ENCODE results near the gene TOLLIP.
"Not testable (repeated sequence)": the region's sequence is repeated elsewhere in the genome, so short reads cannot be mapped to it uniquely, and the experiment has no call there.

The TOLLIP gene

DNA sequence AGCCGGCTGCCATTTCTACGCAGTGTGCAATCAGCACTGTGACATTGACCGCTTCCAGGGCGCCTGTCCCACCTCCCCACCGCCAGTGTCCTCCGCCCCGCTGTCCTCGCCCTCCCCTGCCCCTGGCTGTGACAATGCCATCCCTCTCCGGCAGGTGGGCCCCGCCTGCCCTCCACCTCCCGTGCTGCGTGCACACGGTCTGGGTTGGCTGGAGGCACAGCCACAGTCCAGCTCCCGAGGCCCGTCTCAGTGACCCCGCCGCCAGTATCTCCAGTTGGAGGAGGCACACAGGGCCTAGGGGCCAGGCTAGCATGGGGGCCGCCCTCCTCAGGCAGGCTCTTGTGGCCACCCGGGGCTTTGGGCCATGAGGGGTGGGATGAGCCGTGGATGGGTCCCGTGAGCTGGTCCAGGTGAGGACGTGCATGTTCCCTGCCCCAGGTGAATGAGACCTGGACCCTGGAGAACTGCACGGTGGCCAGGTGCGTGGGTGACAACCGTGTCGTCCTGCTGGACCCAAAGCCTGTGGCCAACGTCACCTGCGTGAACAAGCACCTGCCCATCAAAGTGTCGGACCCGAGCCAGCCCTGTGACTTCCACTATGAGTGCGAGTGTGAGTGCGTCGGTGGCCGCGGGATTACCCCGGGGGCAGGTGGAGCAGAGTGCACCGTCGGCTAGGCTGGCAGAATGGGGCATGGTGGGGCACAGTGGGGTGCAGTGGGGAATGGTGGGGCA is 56.9 kb downstream of the TOLLIP start:
- in situ Hi-C loops (cut with MboI; ENCODE audit: low sequenced_read_pairs), result no loop called here

DNA sequence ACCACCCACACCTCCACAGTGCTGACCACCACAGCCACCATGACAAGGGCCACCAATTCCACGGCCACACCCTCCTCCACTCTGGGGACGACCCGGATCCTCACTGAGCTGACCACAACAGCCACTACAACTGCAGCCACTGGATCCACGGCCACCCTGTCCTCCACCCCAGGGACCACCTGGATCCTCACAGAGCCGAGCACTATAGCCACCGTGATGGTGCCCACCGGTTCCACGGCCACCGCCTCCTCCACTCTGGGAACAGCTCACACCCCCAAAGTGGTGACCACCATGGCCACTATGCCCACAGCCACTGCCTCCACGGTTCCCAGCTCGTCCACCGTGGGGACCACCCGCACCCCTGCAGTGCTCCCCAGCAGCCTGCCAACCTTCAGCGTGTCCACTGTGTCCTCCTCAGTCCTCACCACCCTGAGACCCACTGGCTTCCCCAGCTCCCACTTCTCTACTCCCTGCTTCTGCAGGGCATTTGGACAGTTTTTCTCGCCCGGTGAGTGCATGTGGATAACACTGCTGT is 58.1 kb downstream of the TOLLIP start:
- in situ Hi-C loops (cut with MboI; ENCODE audit: low sequenced_read_pairs), result no loop called here

DNA sequence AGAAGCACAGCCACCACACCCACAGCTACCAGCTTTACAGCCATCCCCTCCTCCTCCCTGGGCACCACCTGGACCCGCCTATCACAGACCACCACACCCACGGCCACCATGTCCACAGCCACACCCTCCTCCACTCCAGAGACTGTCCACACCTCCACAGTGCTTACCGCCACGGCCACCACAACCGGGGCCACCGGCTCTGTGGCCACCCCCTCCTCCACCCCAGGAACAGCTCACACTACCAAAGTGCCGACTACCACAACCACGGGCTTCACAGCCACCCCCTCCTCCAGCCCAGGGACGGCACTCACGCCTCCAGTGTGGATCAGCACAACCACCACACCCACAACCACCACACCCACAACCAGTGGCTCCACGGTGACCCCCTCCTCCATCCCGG is 59.0 kb downstream of the TOLLIP start:
- in situ Hi-C loops (cut with MboI; ENCODE audit: low sequenced_read_pairs), result not testable (repeated sequence)

DNA sequence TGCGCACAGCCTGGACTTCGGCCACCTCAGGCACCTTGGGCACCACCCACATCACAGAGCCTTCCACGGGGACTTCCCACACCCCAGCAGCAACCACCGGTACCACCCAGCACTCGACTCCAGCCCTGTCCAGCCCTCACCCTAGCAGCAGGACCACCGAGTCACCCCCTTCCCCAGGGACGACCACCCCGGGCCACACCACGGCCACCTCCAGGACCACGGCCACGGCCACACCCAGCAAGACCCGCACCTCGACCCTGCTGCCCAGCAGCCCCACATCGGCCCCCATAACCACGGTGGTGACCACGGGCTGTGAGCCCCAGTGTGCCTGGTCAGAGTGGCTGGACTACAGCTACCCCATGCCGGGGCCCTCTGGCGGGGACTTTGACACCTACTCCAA is 60.5 kb downstream of the TOLLIP start:
- in situ Hi-C loops (cut with MboI; ENCODE audit: low sequenced_read_pairs), result not testable (repeated sequence)

DNA sequence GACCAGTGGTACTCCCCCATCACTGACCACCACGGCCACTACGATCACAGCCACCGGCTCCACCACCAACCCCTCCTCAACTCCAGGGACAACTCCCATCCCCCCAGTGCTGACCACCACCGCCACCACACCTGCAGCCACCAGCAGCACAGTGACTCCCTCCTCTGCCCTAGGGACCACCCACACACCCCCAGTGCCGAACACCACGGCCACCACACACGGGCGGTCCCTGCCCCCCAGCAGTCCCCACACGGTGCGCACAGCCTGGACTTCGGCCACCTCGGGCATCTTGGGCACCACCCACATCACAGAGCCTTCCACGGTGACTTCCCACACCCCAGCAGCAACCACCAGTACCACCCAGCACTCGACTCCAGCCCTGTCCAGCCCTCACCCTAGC is 62.4 kb downstream of the TOLLIP start:
- in situ Hi-C loops (cut with MboI; ENCODE audit: low sequenced_read_pairs), result not testable (repeated sequence)

DNA sequence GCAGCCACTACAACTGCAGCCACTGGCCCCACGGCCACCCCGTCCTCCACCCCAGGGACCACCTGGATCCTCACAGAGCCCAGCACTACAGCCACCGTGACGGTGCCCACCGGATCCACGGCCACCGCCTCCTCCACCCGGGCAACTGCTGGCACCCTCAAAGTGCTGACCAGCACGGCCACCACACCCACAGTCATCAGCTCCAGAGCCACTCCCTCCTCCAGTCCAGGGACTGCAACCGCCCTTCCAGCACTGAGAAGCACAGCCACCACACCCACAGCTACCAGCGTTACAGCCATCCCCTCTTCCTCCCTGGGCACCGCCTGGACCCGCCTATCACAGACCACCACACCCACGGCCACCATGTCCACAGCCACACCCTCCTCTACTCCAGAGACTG is 63.1 kb downstream of the TOLLIP start:
- in situ Hi-C loops (cut with MboI; ENCODE audit: low sequenced_read_pairs), result not testable (repeated sequence)

DNA sequence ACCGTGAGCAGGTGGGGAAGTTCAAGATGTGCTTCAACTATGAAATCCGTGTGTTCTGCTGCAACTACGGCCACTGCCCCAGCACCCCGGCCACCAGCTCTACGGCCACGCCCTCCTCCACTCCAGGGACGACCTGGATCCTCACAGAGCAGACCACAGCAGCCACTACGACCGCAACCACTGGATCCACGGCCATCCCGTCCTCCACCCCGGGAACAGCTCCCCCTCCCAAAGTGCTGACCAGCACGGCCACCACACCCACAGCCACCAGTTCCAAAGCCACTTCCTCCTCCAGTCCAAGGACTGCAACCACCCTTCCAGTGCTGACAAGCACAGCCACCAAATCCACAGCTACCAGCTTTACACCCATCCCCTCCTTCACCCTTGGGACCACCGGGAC is 63.7 kb downstream of the TOLLIP start:
- in situ Hi-C loops (cut with MboI; ENCODE audit: low sequenced_read_pairs), result not testable (repeated sequence)

DNA sequence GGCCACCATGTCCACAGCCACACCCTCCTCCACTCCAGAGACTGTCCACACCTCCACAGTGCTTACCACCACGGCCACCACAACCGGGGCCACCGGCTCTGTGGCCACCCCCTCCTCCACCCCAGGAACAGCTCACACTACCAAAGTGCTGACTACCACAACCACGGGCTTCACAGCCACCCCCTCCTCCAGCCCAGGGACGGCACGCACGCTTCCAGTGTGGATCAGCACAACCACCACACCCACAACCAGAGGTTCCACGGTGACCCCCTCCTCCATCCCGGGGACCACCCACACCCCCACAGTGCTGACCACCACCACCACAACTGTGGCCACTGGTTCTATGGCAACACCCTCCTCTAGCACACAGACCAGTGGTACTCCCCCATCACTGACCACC is 64.9 kb downstream of the TOLLIP start:
- in situ Hi-C loops (cut with MboI; ENCODE audit: low sequenced_read_pairs), result not testable (repeated sequence)

DNA sequence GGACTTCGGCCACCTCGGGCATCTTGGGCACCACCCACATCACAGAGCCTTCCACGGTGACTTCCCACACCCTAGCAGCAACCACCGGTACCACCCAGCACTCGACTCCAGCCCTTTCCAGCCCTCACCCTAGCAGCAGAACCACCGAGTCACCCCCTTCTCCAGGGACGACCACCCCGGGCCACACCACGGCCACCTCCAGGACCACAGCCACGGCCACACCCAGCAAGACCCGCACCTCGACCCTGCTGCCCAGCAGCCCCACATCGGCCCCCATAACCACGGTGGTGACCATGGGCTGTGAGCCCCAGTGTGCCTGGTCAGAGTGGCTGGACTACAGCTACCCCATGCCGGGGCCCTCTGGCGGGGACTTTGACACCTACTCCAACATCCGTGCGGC is 65.9 kb downstream of the TOLLIP start:
- in situ Hi-C loops (cut with MboI; ENCODE audit: low sequenced_read_pairs), result not testable (repeated sequence)

DNA sequence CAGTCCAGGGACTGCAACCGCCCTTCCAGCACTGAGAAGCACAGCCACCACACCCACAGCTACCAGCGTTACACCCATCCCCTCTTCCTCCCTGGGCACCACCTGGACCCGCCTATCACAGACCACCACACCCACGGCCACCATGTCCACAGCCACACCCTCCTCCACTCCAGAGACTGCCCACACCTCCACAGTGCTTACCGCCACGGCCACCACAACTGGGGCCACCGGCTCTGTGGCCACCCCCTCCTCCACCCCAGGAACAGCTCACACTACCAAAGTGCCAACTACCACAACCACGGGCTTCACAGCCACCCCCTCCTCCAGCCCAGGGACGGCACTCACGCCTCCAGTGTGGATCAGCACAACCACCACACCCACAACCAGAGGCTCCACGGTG is 66.7 kb downstream of the TOLLIP start:
- in situ Hi-C loops (cut with MboI; ENCODE audit: low sequenced_read_pairs), result not testable (repeated sequence)

DNA sequence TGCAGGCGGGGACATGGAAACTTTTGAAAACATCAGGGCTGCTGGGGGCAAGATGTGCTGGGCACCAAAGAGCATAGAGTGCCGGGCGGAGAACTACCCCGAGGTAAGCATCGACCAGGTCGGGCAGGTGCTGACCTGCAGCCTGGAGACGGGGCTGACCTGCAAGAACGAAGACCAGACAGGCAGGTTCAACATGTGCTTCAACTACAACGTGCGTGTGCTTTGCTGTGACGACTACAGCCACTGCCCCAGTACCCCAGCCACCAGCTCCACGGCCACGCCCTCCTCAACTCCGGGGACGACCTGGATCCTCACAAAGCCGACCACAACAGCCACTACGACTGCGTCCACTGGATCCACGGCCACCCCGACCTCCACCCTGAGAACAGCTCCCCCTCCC is 67.1 kb downstream of the TOLLIP start:
- in situ Hi-C loops (cut with MboI; ENCODE audit: low sequenced_read_pairs), result no loop called here

DNA sequence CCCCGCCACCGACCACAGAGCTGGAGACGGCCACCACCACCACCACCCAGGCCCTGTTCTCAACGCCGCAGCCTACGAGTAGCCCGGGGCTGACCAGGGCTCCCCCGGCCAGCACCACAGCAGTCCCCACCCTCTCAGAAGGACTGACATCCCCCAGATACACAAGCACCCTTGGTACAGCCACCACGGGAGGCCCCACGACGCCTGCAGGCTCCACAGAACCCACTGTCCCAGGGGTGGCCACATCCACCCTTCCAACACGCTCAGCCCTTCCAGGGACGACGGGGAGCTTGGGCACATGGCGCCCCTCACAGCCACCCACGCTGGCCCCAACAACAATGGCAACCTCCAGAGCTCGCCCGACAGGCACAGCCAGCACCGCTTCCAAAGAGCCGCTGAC is 67.7 kb downstream of the TOLLIP start:
- in situ Hi-C loops (cut with MboI; ENCODE audit: low sequenced_read_pairs), result no loop called here

DNA sequence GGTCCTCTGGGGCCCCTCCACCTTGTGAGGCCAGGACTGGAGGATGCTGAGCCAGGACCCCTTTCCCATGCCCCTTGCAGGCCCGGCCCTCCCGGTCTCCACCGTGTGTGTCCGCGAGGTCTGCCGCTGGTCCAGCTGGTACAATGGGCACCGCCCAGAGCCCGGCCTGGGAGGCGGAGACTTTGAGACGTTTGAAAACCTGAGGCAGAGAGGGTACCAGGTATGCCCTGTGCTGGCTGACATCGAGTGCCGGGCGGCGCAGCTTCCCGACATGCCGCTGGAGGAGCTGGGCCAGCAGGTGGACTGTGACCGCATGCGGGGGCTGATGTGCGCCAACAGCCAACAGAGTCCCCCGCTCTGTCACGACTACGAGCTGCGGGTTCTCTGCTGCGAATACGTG is 68.7 kb downstream of the TOLLIP start:
- in situ Hi-C loops (cut with MboI; ENCODE audit: low sequenced_read_pairs), result no loop called here

DNA sequence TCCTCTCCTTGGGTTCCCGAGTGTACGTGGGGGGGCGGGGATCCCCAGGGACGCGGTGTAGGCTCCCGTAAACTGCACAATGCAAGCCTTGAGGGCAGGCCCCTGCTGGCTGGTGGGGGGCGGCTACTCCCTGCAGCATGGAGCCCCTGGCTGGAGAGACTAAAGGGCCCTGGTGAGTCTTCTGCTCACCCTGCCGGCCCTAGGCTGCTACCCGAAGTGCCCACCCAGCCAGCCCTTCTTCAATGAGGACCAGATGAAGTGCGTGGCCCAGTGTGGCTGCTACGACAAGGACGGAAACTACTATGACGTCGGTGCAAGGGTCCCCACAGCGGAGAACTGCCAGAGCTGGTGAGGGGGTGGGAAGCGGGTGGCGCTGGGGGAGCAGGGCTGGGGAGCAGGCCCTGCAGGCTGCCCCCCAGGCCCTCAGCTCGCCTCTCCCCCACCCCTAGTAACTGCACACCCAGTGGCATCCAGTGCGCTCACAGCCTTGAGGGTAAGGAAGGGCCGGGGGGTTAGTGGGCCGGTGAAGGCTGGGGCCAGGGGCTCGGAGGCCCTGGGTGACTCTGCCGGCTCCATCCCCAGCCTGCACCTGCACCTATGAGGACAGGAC is 69.7 kb downstream of the TOLLIP start:
- in situ Hi-C loops (cut with MboI; ENCODE audit: low sequenced_read_pairs), result no loop called here

DNA sequence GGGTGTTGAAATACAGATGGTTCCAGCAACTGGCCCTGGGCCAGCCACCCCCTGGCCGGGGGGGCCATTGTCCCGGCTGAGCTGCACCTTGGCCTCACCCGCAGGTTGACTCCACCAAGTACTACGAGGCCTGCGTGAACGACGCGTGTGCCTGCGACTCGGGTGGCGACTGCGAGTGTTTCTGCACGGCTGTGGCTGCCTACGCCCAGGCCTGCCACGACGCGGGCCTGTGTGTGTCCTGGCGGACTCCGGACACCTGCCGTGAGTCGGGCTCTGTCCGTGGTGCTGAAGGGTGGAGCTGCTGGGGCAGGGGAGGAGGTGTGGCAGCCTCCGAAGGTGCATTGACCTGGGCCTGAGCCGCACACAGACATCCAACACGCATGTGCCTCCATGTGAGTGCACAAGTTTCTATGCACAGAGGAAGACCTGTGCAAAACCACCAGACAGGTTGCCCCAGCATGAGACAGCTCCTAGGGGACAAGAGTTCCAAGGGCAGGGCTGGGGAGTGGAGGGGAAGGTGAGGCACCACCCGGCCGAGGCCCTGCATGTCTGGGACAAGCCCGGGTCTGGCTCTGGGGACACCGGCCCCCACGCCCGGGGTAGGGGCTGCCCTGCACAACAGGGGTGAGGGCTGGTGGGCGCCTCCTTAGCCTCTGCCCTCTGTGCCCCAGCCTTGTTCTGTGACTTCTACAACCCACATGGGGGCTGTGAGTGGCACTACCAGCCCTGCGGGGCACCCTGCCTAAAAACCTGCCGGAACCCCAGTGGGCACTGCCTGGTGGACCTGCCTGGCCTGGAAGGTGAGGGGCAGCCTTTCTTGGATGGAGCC is 70.5 kb downstream of the TOLLIP start:
- in situ Hi-C loops (cut with MboI; ENCODE audit: low sequenced_read_pairs), result no loop called here

DNA sequence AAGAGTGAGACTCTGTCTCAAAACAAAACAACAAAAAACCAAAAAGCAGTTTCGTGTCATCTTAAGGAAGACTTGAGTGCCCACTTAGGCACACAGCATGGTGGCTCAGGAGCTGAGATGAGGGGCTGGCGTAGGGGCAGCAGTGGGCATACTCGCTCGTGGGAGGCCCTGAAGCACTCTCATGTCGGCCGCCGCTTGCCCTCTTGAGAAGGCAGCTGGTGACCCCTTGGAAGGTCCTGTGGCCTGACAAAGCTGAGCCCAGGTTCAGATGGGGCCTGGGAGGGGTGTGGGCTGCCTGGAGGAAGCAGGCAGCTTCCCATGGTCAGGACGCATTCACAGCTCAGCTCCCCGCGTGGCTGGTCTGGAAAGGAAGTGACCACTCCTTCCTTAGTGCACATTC is 71.6 kb downstream of the TOLLIP start:
- in situ Hi-C loops (cut with MboI; ENCODE audit: low sequenced_read_pairs), result no loop called here

DNA sequence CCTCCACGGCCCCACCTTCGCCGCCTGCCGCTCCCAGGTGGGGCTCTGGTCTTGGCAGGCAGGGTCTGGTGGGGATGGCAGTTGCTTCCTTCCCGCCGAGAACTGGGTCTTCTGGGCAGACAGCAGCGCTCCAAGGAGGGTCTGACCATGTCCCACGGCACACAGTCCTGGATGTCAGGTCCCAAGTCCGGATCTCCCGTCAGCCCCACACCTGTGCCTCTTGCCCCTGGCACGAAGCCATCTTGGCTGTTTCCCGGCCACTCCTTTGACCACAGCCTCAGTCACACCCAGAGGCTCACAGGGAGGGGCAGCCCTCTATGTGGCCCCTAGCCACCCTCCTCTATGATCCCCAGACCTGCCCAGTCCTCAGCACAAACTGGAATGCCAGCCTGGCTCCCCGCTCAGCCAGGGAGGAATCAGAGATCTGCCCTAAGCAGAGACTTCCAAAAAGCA is 72.3 kb downstream of the TOLLIP start:
- in situ Hi-C loops (cut with MboI; ENCODE audit: low sequenced_read_pairs), result no loop called here

DNA sequence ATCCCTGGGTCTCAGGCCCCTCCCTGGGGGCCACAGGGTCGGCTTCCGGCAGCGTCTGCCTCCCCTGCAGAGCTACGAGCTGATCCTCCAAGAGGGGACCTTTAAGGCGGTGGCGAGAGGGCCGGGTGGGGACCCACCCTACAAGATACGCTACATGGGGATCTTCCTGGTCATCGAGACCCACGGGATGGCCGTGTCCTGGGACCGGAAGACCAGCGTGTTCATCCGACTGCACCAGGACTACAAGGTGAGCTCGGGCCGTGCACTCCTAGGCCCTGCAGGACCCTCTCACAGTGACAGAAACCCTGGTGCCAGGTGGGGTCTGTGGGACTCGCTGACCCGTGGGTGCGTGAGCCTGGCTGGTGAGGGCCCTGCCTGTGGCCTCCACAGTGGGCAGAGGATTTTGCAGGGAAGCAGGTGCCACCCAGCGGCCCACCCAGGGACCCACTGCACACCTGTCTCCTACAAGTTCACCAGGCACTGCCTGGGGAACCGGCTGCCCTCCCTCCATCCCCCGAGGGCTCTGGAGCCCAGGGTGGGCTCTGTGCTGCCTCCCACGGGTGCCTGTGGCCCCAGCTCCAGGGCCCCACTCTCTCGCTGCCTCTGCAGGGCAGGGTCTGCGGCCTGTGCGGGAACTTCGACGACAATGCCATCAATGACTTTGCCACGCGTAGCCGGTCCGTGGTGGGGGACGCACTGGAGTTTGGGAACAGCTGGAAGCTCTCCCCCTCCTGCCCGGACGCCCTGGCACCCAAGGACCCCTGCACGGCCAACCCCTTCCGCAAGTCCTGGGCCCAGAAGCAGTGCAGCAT is 72.9 kb downstream of the TOLLIP start:
- in situ Hi-C loops (cut with MboI; ENCODE audit: low sequenced_read_pairs), result no loop called here

DNA sequence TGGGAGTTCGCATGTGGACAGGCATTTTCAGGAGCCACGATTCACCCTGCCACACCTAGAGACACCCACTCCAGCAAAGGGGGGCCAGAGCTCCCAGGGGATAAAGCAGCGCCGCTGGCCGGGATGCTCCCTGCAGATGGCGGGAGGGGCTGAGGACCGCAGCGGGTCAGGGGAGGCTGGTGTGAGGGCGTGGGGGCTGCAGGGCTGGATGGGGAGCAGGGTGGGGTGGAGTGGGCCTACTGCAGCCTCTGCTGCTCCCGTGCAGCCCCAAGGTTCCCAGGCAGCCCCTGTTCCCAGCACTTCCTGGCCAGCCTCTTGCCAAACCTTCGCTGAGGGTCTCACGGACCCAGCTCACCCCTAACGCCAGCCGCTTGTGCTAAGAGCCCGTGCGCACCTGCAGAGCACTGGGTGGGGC is 73.5 kb downstream of the TOLLIP start:
- in situ Hi-C loops (cut with MboI; ENCODE audit: low sequenced_read_pairs), result no loop called here

DNA sequence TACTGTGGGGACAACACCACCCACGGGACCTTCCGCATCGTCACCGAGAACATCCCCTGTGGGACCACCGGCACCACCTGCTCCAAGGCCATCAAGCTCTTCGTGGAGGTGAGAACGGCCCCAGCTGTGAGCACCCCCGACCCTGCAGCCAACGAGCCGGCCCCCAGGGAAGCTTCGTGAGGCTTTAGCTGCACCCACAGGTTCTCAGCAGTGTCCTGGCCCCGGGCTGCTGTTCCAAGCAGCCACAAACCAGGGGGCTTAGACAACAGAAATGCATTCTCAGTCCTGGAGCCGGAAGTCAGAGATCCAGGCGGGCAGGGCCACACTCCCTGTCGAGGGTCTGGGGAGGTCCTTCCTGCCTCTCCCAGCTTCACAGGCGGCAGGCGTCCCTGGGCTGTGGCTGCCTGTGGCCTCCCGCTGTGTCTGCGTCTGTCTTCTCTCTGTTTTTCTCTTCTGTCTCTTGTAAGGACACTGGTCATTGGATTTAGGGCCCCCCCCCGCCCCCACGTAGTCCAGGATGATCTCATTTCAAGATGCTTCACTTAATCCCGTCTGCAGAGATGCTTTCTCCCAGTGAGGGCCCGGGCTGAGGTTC is 74.0 kb downstream of the TOLLIP start:
- in situ Hi-C loops (cut with MboI; ENCODE audit: low sequenced_read_pairs), result no loop called here
